ENCODE measurements around the gene ELN. TPM values are rescaled to one million over a fixed set of nuclear protein-coding genes. Genes with fewer than 3 reads are reported as not detected.

ELN gene
- total and polyA plus RNA-seq, 2 of the 8 experiments (the other 6 are each of a cell fraction or from before 2014, with no cell fraction given) = 5.1 to 5.6 TPM

DNA sequence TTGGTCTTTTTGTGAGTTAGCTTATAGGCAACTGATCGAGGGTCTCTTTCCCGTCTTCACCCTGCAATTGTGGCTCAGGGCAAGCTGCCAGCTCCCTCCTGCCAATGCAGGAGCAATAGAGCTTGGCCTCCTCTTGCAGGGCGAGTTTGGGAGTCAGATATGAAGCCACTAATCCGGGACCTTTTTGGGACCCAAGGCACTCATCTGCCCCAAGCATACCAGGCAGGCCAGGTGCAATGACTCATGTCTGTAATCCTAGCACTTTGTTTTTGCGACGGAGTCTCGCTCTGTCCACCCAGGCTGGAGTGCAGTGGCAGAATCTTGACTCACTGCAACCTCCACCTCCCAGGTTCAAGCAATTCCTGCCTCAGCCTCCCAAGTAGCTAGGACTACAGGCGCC is 76.7 kb downstream of the ELN start (continued):
- TF ChIP-seq, protein P1, sequence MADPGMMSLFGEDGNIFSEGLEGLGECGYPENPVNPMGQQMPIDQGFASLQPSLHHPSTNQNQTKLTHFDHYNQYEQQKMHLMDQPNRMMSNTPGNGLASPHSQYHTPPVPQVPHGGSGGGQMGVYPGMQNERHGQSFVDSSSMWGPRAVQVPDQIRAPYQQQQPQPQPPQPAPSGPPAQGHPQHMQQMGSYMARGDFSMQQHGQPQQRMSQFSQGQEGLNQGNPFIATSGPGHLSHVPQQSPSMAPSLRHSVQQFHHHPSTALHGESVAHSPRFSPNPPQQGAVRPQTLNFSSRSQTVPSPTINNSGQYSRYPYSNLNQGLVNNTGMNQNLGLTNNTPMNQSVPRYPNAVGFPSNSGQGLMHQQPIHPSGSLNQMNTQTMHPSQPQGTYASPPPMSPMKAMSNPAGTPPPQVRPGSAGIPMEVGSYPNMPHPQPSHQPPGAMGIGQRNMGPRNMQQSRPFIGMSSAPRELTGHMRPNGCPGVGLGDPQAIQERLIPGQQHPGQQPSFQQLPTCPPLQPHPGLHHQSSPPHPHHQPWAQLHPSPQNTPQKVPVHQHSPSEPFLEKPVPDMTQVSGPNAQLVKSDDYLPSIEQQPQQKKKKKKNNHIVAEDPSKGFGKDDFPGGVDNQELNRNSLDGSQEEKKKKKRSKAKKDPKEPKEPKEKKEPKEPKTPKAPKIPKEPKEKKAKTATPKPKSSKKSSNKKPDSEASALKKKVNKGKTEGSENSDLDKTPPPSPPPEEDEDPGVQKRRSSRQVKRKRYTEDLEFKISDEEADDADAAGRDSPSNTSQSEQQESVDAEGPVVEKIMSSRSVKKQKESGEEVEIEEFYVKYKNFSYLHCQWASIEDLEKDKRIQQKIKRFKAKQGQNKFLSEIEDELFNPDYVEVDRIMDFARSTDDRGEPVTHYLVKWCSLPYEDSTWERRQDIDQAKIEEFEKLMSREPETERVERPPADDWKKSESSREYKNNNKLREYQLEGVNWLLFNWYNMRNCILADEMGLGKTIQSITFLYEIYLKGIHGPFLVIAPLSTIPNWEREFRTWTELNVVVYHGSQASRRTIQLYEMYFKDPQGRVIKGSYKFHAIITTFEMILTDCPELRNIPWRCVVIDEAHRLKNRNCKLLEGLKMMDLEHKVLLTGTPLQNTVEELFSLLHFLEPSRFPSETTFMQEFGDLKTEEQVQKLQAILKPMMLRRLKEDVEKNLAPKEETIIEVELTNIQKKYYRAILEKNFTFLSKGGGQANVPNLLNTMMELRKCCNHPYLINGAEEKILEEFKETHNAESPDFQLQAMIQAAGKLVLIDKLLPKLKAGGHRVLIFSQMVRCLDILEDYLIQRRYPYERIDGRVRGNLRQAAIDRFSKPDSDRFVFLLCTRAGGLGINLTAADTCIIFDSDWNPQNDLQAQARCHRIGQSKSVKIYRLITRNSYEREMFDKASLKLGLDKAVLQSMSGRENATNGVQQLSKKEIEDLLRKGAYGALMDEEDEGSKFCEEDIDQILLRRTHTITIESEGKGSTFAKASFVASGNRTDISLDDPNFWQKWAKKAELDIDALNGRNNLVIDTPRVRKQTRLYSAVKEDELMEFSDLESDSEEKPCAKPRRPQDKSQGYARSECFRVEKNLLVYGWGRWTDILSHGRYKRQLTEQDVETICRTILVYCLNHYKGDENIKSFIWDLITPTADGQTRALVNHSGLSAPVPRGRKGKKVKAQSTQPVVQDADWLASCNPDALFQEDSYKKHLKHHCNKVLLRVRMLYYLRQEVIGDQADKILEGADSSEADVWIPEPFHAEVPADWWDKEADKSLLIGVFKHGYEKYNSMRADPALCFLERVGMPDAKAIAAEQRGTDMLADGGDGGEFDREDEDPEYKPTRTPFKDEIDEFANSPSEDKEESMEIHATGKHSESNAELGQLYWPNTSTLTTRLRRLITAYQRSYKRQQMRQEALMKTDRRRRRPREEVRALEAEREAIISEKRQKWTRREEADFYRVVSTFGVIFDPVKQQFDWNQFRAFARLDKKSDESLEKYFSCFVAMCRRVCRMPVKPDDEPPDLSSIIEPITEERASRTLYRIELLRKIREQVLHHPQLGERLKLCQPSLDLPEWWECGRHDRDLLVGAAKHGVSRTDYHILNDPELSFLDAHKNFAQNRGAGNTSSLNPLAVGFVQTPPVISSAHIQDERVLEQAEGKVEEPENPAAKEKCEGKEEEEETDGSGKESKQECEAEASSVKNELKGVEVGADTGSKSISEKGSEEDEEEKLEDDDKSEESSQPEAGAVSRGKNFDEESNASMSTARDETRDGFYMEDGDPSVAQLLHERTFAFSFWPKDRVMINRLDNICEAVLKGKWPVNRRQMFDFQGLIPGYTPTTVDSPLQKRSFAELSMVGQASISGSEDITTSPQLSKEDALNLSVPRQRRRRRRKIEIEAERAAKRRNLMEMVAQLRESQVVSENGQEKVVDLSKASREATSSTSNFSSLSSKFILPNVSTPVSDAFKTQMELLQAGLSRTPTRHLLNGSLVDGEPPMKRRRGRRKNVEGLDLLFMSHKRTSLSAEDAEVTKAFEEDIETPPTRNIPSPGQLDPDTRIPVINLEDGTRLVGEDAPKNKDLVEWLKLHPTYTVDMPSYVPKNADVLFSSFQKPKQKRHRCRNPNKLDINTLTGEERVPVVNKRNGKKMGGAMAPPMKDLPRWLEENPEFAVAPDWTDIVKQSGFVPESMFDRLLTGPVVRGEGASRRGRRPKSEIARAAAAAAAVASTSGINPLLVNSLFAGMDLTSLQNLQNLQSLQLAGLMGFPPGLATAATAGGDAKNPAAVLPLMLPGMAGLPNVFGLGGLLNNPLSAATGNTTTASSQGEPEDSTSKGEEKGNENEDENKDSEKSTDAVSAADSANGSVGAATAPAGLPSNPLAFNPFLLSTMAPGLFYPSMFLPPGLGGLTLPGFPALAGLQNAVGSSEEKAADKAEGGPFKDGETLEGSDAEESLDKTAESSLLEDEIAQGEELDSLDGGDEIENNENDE (IDR thresholded peaks at IDR 0.05; ENCODE audit: insufficient replicate concordance, low read length) = no peak
- TF ChIP-seq TAF7 (optimal IDR thresholded peaks at IDR 0.05; ENCODE audit: borderline replicate concordance, low read depth, low read length) (no peak), HDAC6 (IDR thresholded peaks at IDR 0.05; ENCODE audit: low read depth, low read length) (no peak), POU5F1 (IDR thresholded peaks at IDR 0.05; ENCODE audit: low read depth, low read length) (no peak), CTBP2 (IDR thresholded peaks at IDR 0.05; ENCODE audit: borderline replicate concordance, insufficient read depth, insufficient read length, low read length) (no peak)
